Lung (tissue), 12 donors: ENCODE results near the gene BBX. TPM values are rescaled to one million over a fixed set of nuclear protein-coding genes. Genes with fewer than 3 reads are reported as not detected.

Source experiments
- ATAC-seq: fragments of 200-7000 bp; cut with Tn5 transposase; one replicate; pipeline ENCODE4 v1.9.1; 2020; ENCODE audit warnings: moderate number of reproducible peaks; ENCODE audit not compliant: insufficient read depth, low FRiP score
- DNase-seq, 3 donors: peaks; one replicate each; pipeline ENCODE4 v3.0.0-alpha.2; 2013 to 2017
- H3K27ac ChIP-seq, 2 donors: one replicate each; pipeline ENCODE4 v1.5.1; 2013; ENCODE audit warnings: mild to moderate bottlenecking in 2 of 2, moderate library complexity in 2 of 2, control low read depth in 1 of 2, inconsistent platforms in 1 of 2, low read depth in 1 of 2, low read length in 1 of 2
- H3K27me3 ChIP-seq, 3 donors: one replicate each; pipeline ENCODE4 v1.5.1; 2013; ENCODE audit warnings: low read length in 2 of 3; ENCODE audit not compliant: control insufficient read depth in 3 of 3, insufficient read depth in 3 of 3
- H3K36me3 ChIP-seq, 4 donors: one replicate each; pipeline ENCODE4 v1.5.1; 2013; ENCODE audit warnings: low read length in 4 of 4, mild to moderate bottlenecking in 1 of 4, moderate library complexity in 1 of 4; ENCODE audit not compliant: control insufficient read depth in 4 of 4, insufficient read depth in 4 of 4
- H3K4me1 ChIP-seq, 5 donors: one replicate each; pipeline ENCODE4 v1.5.1; 2013; ENCODE audit warnings: low read length in 5 of 5, mild to moderate bottlenecking in 2 of 5, moderate library complexity in 1 of 5; ENCODE audit not compliant: control insufficient read depth in 5 of 5, insufficient read depth in 5 of 5
- H3K4me3 ChIP-seq: one replicate; pipeline ENCODE4 v1.5.1; 2013; ENCODE audit warnings: mild to moderate bottlenecking, control low read depth, moderate library complexity
- H3K9ac ChIP-seq, 2 donors: one replicate each; pipeline ENCODE4 v1.5.1; 2013; ENCODE audit warnings: low read length in 2 of 2, control low read depth in 1 of 2; ENCODE audit not compliant: insufficient read depth in 1 of 2
- H3K9me3 ChIP-seq, 4 donors: one replicate each; pipeline ENCODE4 v1.5.1; 2013; ENCODE audit warnings: low read length in 3 of 4, mild to moderate bottlenecking in 1 of 4, moderate library complexity in 1 of 4; ENCODE audit not compliant: control insufficient read depth in 4 of 4, insufficient read depth in 3 of 4
- WGBS, 2 donors: extraction: QIAGEN DNeasy Blood & Tissue Kit; methylation state at CpG; one replicate each; pipeline ENCODE4 v1.1.7; 2013; 5-methylcytosine and 5-hydroxymethylcytosine counted together
- polyA plus RNA-seq, 2 donors: library from polyadenylated mRNA; stranded (reverse); fragments of 200-250 nt; gene quantifications; one replicate each; pipeline ENCODE4 v1.2.1, GENCODE V29; 2013
- total RNA-seq, 2 donors: library from RNA; depleted of rRNA in 1 of 2; stranded (reverse); fragments of >200 nt in 1 of 2; gene quantifications; one replicate each; pipeline ENCODE4 v1.2.1, GENCODE V29; 2014 to 2021
- TF ChIP-seq, protein P1 (sequence below): IDR thresholded peaks from 2 replicates; pipeline ENCODE4 v1.5.1; 2012; ENCODE audit warnings: mild to moderate bottlenecking; ENCODE audit errors: control extremely low read depth, extremely low read depth
- donor health status: control.
- donor health status: control.
- donor health status: Bipolar disorder and iron deficiency.
- donor health status: healthy.
- donor health status: DM: yes; HTN: yes; CAD: no.

BBX gene
- total and polyA plus RNA-seq, 4 donors = 6.3 to 93.3 (median 25.1) TPM

DNA sequence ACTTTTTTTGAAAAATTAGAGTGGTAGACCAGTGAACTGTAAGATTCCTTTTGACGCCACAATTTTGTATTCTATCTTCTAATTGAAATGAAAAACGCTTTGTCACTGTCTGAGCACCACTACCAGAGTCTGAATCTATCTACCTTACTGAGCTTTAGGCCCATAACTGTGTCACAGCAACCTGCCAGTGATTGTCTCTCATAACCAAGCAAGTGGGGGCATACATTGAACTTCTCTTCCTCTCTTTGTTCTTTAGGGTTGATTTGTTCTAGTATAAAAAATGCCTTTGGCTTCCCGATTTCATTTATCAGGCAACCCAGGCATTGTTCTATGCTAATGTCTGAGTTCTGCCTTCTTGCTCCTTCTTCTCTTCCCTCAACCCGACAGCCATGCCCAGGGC, 142.6 kb downstream of the BBX start:
- no peak for DNase-seq
- H3K4me1 ChIP-seq = peaks cover 0 to 23% (median 9%) of the 10 kb centered on the region in 5 donors
- no peak overlapping the region for H3K27ac ChIP-seq
- 82 to 83% methylated on average over 4 of the region's 4 CpGs for WGBS, 2 donors
- no peak for ATAC-seq
- no peaks in the 10 kb centered on the region for H3K36me3 ChIP-seq
- no peak overlapping the region for H3K4me3 ChIP-seq
- TF ChIP-seq, protein P1, sequence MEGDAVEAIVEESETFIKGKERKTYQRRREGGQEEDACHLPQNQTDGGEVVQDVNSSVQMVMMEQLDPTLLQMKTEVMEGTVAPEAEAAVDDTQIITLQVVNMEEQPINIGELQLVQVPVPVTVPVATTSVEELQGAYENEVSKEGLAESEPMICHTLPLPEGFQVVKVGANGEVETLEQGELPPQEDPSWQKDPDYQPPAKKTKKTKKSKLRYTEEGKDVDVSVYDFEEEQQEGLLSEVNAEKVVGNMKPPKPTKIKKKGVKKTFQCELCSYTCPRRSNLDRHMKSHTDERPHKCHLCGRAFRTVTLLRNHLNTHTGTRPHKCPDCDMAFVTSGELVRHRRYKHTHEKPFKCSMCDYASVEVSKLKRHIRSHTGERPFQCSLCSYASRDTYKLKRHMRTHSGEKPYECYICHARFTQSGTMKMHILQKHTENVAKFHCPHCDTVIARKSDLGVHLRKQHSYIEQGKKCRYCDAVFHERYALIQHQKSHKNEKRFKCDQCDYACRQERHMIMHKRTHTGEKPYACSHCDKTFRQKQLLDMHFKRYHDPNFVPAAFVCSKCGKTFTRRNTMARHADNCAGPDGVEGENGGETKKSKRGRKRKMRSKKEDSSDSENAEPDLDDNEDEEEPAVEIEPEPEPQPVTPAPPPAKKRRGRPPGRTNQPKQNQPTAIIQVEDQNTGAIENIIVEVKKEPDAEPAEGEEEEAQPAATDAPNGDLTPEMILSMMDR = no peak
- H3K27me3 ChIP-seq = no peaks in the 10 kb centered on the region
- no peaks in the 10 kb centered on the region for H3K9me3 ChIP-seq
- H3K9ac ChIP-seq = no peak overlapping the region

DNA sequence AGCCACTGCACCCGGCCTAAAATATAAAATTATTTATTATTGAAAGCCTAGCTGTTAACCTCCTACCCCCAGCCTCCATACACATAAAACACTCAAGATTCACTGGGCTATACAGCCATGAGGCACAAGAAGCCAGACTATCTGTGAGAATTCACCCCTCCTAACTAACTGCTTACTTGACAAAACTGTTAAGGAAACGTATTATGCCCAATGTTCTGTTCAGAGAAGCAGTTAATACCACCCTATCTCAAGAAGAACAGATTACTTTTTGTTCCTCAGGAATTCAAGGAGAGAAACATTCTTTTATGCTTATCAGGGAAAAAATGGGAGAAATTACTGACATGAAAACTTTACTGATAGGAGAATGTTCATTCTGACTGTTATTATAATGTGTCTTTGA, 144.1 kb downstream of the BBX start:
- Histone ChIP-seq H3K9me3 (no peaks in the 10 kb centered on the region), H3K27me3 (no peaks in the 10 kb centered on the region), H3K27ac (no peak overlapping the region), H3K9ac (no peak overlapping the region), H3K4me3 (no peak overlapping the region), H3K4me1 (peaks cover 0 to 16% (median 9%) of the 10 kb centered on the region in 5 donors), H3K36me3 (no peaks in the 10 kb centered on the region)
- 85 to 89% methylated on average over 2 of the region's 2 CpGs for WGBS, 2 donors
- ATAC-seq (no peak), DNase-seq (no peak)
- TF ChIP-seq, protein P1 = no peak

DNA sequence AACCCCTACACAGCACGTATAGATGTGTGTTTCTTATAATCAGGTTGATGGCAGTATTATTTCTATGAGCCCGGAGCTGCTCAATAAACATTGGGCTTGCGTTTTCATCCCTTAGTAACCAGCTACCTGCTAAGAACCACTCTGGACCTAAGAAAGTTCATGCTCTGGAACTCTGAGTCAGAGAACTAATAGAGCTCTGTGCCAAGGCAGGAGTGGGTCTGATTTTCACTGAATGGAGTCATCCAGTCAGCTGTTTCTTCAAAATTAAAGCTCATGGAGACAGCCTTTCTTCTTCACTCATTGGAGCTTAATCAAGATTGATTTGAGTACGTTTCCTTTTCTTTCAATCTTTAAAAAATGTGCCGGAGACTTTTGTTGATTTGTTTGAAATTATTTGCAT, 145.7 kb downstream of the BBX start:
- no peaks in the 10 kb centered on the region for H3K36me3 ChIP-seq
- 86 to 90% methylated on average over 5 of the region's 5 CpGs for WGBS, 2 donors
- peak overlapping the region in 1 of 2 donors; percentile 27 for H3K27ac ChIP-seq
- H3K4me3 ChIP-seq = no peak overlapping the region
- no peaks in the 10 kb centered on the region for H3K27me3 ChIP-seq
- H3K4me1 ChIP-seq = peaks cover 0 to 13% (median 0%) of the 10 kb centered on the region in 5 donors
- ATAC-seq (no peak), DNase-seq (no peak)
- TF ChIP-seq, protein P1 = no peak
- no peaks in the 10 kb centered on the region for H3K9me3 ChIP-seq
- no peak overlapping the region for H3K9ac ChIP-seq

DNA sequence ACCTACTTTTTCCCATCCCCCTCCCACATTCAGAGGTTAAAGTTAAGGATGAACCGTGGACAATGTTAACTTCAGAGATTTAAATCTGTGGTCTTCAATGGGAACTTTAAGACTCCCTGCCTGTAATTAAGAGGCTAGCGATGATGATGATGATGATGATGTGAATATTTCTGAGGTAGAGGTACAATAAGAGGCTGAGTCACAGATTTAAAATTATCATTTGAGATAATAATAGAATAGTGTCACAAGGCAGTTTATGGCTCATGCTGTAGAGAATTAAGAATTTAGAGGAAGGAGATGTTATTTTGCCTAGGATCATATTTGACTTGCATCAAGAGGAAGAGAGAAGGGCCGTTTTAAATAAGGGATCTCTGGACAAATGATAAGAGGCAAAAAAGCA, 146.2 kb downstream of the BBX start:
- no peak overlapping the region for H3K4me3 ChIP-seq
- no peaks in the 10 kb centered on the region for H3K27me3 ChIP-seq
- peaks cover 0 to 13% (median 0%) of the 10 kb centered on the region in 5 donors for H3K4me1 ChIP-seq
- peak overlapping the region in 1 of 2 donors; percentile 27 for H3K27ac ChIP-seq
- WGBS, 2 donors = 82 to 84% methylated on average over 3 of the region's 3 CpGs
- TF ChIP-seq, protein P1 = no peak
- no peaks in the 10 kb centered on the region for H3K36me3 ChIP-seq
- ATAC-seq (no peak), DNase-seq (no peak)
- H3K9me3 ChIP-seq = no peaks in the 10 kb centered on the region
- no peak overlapping the region for H3K9ac ChIP-seq
